HG02798 (cell line): Measurements from ENCODE around the gene TIGD2.

Source experiments
- ATAC-seq: cut with Tn5 transposase; IDR thresholded peaks from one replicate; pipeline ENCODE4 v1.9.1; 2021; ENCODE audit warnings: mild to moderate bottlenecking; ENCODE audit not compliant: unreplicated experiment, poor library complexity

The TIGD2 gene

DNA sequence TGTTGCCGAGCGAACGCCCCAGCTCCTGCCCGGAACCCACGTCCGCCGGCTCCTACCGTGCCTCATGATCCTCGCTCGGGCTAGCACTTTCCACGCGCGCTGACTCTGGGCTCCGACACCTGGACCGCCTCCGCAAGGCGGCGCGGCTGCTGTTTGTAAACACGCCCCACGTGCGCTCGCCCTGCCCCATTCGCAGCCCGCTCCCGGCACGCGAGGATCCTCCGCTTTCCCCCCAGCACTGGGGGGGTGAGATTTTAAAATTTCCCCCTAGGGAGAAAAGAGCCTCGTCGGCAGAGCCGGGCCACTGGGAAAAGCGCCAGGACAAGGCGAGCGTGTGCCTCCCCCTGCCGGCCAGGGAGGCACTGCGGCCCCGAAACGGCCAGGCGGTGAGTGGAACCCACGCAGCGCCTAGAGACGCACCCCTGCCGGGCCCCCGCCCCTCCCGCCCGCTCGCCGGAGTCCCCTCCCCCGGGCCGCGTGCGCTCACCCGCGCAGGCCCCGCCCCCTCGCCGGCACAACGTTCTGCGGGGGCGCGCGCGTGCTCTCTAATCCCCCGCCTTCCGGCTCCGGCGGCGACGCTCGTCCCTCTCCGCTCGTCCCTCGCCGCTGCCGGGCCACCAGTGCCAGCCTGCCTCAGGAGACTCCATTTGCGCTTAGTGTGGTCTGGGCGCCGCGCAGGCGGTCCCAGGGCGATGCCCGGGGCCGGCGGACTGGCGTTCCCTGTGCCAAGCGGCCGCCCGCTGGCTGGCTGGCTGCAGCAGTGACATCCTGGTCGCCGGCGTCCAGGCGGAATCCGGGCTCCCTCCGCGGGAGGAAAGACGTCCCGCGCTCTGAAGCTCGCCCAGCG, at the start of gene TIGD2:
TIGD2 (plus strand) TSS at position 548 of the 847 bp plus-strand sequence. CDS start 1,442 bp downstream, outside the sequence.
- peak; percentile 92 for ATAC-seq

DNA sequence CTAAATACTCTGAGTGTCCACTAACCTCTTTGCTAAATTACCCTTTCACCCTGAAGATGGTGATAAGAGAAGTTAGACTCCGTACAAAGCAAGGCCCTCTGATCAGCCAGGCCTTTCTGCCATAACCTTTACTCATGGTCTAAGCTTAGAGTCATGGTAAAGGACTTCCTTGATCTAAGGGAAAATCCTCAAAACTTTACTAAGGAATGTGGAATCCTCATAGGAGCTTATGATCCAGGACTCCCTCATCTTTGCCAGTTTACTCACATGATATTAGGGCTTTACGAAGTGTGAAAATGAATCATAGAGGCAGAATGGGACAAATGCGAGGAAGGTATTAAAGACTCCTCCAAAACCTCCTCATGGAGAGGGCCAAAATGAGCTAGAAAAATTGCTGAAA, 46.5 kb upstream of the TIGD2 start:
- no peak for ATAC-seq

DNA sequence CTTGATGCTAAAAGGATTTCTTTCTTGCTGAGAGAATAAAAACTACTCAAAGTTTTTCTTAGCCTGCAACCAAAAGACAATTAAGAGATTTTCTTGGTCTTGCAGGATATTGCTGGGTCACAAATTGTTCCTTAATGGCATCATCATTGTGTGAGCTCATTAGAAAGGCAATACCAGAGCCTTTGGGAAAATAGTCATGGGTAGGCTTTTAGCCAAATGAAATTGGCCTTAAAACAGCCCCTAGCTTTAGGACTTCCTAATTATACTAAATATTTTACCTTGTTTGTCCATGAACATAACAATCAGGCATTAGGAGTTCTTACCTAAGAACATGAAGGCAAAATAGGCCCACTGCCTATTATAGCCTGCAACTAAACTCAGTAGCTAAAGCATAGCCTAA, 43.9 kb upstream of the TIGD2 start:
- no peak for ATAC-seq

GRCh38 chr4:89069481-89069880, 41.9 kb upstream of the TIGD2 start:
- peak; percentile 76 for ATAC-seq

DNA sequence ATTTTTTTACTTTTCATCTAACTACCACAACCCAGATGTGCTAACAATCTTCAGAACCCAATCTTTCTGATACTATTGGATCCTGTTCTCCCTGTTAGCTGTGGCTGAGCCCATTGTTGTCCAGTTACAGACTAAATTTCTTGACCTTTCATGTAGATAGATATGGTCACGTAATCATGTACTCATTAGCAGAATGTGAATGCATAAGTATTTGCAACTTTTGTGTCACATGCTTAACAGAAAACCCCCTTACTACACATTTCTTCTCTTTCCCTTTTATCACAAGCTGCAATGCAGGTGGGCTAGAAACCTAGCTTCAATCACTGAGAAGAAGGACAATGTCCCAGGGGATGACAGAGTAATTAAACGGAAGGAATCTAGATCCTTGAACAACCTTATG, 41.3 kb upstream of the TIGD2 start:
- ATAC-seq = peak; percentile 52

GRCh38 chr4:89071311-89071710, 40.0 kb upstream of the TIGD2 start:
- ATAC-seq = no peak

- ATAC-seq = no peak
These were observed 38.4 kb upstream of the TIGD2 start for GRCh38 chr4:89072921-89073320.

DNA sequence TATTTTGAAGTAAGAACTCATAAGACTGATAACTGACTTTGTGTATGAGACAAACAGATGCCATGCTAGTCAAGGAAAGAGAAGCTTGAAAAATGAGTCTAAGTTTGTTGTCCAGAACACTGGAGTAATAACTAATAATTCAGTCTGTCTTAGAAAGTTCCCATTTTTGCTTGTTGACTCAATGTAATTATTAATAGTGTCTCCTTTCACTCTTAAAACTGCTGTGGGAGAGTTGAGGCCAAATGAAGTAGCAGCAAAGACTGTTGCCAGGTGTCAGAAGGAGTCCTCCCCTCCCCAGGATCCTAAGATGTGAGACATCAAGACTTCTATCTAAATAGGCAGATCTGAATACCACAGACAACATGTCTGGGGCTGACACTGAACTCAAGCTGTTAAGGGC, 33.6 kb upstream of the TIGD2 start:
- no peak for ATAC-seq

DNA sequence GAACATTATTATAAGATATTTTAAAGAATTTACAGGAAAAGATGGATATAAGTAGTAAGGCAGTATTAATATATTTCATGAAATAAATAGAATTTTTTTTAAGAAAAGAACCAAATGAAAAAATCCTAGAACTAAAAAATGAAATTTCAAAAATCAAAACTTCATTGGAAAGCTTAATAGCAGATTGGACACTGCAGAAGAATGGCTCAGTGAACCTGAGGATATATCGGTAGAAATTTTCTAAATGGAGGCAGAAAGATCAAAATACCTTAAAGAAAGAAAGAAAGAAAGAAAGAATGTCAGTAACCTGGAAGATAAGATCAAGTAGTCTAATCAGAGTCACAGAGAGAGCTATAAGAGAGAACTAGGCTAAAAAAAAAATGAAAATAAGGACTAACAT, 33.0 kb upstream of the TIGD2 start:
- ATAC-seq = no peak

- ATAC-seq = no peak
These were observed 12.3 kb upstream of the TIGD2 start for GRCh38 chr4:89099034-89099433.

- ATAC-seq = no peak
These were observed 11.9 kb upstream of the TIGD2 start for GRCh38 chr4:89099471-89099870.

- ATAC-seq = peak; percentile 14
These were observed 10.5 kb upstream of the TIGD2 start for GRCh38 chr4:89100853-89101252.

- ATAC-seq = peak; percentile 97
These were observed 9.8 kb upstream of the TIGD2 start for GRCh38 chr4:89101256-89102161.

DNA sequence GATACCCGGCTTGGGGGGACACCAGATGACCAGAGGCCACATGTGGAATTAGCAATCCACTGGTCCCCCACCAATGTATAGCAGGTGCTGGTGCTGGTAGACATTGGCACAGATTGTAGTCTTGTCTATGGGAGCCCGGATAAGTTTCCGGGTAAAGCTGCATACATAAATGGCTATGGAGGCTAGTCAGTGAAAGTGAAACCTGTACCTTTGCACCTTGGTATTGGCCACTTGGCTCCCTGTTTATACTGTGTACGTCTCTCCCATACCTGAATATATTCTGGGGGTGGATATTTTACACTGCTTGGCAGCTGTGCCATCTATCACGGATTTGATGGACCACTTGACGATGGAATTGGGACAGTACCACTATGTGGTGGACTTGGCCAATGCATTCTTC, 5.6 kb upstream of the TIGD2 start:
- no peak for ATAC-seq

- no peak for ATAC-seq
These were observed 3.2 kb upstream of the TIGD2 start for GRCh38 chr4:89108091-89108490.

- ATAC-seq = no peak
These were observed 1.3 kb upstream of the TIGD2 start for GRCh38 chr4:89109841-89110540.

DNA sequence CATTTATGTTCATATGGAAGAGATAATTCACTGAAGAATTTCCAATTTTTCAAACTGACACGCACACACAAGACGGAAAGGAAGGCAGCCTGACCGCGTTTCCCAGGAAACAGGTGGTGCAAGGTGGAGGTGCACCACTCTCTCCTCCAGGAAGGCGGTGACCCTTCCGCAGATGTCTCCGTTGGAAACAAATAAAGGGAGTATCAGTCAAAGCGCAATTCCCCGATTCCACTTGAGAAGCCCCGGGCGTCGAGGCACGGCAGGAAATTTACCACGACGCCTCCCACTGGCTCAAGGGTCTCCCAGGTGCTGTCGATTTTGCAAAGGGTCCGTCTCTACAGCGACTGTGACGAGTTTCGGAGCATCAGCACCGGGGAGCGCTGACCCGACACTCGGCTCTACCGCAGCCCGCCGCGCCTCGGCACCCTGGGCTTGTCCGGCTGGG, 770 bp upstream of the TIGD2 start:
- no peak for ATAC-seq

- no peak for ATAC-seq
These were observed 665 bp downstream of the TIGD2 start for GRCh38 chr4:89111833-89112563.

- no peak for ATAC-seq
These were observed 2.1 kb downstream of the TIGD2 start for GRCh38 chr4:89113415-89113814.

DNA sequence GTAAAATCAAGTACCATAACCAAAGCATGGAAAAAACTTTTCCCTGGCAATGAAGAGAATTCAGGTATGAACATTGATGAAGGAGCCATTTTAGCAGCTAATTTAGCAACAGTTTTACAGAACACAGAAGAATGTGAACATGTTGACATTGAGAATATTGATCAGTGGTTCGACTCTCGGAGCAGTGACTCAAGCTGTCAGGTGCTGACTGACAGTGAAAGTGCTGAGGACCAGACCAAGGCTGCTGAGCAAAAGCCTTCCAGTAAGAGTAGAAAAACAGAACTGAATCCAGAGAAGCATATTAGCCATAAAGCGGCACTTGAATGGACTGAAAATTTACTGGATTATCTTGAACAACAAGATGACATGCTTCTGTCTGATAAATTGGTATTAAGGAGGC, 2.8 kb downstream of the TIGD2 start:
- ATAC-seq = peak; percentile 19
